Suprapubic skin (tissue), 4 donors: Measurements from ENCODE around the gene KIF16B. TPM values are rescaled to one million over a fixed set of nuclear protein-coding genes. Genes with fewer than 3 reads are reported as not detected.

ENCODE experiments used
- DNase-seq, 2 donors: peaks; one replicate each; pipeline ENCODE4 v3.0.0-alpha.2; 2019; ENCODE audit warnings: low spot score in 2 of 2
- H3K27ac ChIP-seq: fragments of 200-600 bp; sonication (generic); one replicate; pipeline ENCODE4 v1.5.1; 2019
- H3K27me3 ChIP-seq: fragments of 200-600 bp; sonication (generic); one replicate; pipeline ENCODE4 v1.5.1; 2019
- H3K36me3 ChIP-seq: fragments of 200-600 bp; sonication (generic); one replicate; pipeline ENCODE4 v1.5.1; 2019
- H3K4me1 ChIP-seq: fragments of 200-600 bp; sonication (generic); one replicate; pipeline ENCODE4 v1.5.1; 2019
- H3K4me3 ChIP-seq: fragments of 200-600 bp; sonication (generic); one replicate; pipeline ENCODE4 v1.5.1; 2019; ENCODE audit warnings: mild to moderate bottlenecking
- H3K9me3 ChIP-seq: fragments of 200-600 bp; sonication (generic); one replicate; pipeline ENCODE4 v1.5.1; 2019
- EP300 ChIP-seq: sonication (generic); formaldehyde crosslinking; IDR thresholded peaks from one replicate; pipeline ENCODE4 v1.6.1; 2017; ENCODE audit warnings: antibody characterized with exemption
- POLR2A ChIP-seq, 2 donors: fragments of 450-650 bp; IDR thresholded peaks; one replicate each; pipeline ENCODE4 v1.6.1; 2017; ENCODE audit warnings: antibody characterized with exemption in 2 of 2, mild to moderate bottlenecking in 2 of 2, moderate library complexity in 2 of 2
- POLR2AphosphoS5 ChIP-seq, 3 donors: sonication (generic); formaldehyde crosslinking; IDR thresholded peaks; one replicate each; pipeline ENCODE4 v1.6.1; 2017; ENCODE audit warnings: antibody characterized with exemption in 3 of 3
- WGBS: methylation state at CpG from one replicate; pipeline ENCODE4 v1.1.5; 2018; 5-methylcytosine and 5-hydroxymethylcytosine counted together
- total RNA-seq, 4 donors: library from RNA; depleted of rRNA; stranded (reverse); fragments of >200 nt; gene quantifications; one replicate each; pipeline ENCODE4 v1.1.0, GENCODE V29; 2016
- TF ChIP-seq, protein P1 (sequence below), 2 donors: fragments of 200-600 bp in 1 of 2; fragments of 450-650 bp in 1 of 2; sonication (generic) in 1 of 2; IDR thresholded peaks; one replicate each; pipeline ENCODE4 v1.5.1; 2016 to 2019; ENCODE audit warnings: antibody characterized with exemption in 2 of 2, mild to moderate bottlenecking in 1 of 2, moderate library complexity in 1 of 2

KIF16B gene
- total RNA-seq, 4 donors from 2014 or later = 23.7 to 64.0 (median 38.2) TPM

DNA sequence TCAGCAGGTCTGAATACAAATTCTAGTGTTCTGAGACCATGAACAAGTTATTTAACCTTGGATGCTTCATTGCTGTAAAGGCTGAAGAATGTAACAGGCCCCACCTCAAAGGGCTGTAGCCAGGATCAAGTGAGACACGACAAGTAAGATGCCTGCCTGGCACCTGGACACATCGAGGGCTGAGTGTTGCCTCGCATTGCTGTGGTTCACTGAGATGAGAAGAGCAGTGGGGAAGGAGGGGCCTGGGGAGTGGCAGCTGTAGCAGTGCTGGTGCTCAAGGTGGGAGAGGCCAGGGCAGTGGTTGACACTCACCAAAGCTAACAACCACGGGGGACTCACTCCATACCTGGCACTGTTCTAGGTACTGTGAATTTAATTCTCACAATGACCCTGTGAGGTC, 187.8 kb downstream of the KIF16B start:
- WGBS = 77% methylated on average over 4 of the region's 4 CpGs
- DNase-seq = no peak
- H3K27me3 ChIP-seq = no peaks in the 10 kb centered on the region

DNA sequence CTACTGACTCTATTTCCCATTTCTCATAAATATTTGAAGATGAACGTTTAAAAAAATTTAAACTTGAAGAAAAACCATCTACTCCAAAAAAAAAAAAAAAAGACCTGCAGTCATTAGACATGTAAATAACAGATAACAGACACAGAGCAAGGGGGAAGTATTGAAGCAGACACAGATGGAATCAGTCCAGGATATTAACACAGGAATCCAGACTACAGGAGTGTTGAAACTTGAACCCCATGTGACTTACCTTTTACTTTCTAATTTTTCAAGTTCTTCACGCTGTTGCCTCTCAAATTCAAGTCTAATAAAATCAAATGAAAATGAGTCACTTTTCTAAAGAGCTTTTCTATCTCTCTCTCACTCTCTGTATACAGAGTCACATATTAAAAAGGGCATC, 191.8 kb downstream of the KIF16B start:
- H3K36me3 ChIP-seq = peaks cover 40% of the 10 kb centered on the region
- TF ChIP-seq, protein P1, sequence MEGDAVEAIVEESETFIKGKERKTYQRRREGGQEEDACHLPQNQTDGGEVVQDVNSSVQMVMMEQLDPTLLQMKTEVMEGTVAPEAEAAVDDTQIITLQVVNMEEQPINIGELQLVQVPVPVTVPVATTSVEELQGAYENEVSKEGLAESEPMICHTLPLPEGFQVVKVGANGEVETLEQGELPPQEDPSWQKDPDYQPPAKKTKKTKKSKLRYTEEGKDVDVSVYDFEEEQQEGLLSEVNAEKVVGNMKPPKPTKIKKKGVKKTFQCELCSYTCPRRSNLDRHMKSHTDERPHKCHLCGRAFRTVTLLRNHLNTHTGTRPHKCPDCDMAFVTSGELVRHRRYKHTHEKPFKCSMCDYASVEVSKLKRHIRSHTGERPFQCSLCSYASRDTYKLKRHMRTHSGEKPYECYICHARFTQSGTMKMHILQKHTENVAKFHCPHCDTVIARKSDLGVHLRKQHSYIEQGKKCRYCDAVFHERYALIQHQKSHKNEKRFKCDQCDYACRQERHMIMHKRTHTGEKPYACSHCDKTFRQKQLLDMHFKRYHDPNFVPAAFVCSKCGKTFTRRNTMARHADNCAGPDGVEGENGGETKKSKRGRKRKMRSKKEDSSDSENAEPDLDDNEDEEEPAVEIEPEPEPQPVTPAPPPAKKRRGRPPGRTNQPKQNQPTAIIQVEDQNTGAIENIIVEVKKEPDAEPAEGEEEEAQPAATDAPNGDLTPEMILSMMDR (IDR thresholded peaks at IDR 0.05) = no peak
- TF ChIP-seq POLR2A (IDR thresholded peaks at IDR 0.05) = no peak
- no peak for TF ChIP-seq POLR2AphosphoS5 (IDR thresholded peaks at IDR 0.05)
- no peak for TF ChIP-seq EP300
- H3K4me3 ChIP-seq = no peak overlapping the region
- no peaks in the 10 kb centered on the region for H3K4me1 ChIP-seq
- no peaks in the 10 kb centered on the region for H3K27me3 ChIP-seq
- H3K9me3 ChIP-seq = no peaks in the 10 kb centered on the region
- DNase-seq = no peak
- 67% methylated on average over 2 of the region's 2 CpGs for WGBS
- no peak overlapping the region for H3K27ac ChIP-seq

More for the DNA sequence above, 187.8 kb downstream of the KIF16B start:
- Histone ChIP-seq H3K27ac (no peak overlapping the region), H3K4me3 (no peak overlapping the region), H3K36me3 (peaks cover 31% of the 10 kb centered on the region), H3K4me1 (no peaks in the 10 kb centered on the region), H3K9me3 (no peaks in the 10 kb centered on the region)
- TF ChIP-seq POLR2A (IDR thresholded peaks at IDR 0.05) (no peak), EP300 (no peak)

DNA sequence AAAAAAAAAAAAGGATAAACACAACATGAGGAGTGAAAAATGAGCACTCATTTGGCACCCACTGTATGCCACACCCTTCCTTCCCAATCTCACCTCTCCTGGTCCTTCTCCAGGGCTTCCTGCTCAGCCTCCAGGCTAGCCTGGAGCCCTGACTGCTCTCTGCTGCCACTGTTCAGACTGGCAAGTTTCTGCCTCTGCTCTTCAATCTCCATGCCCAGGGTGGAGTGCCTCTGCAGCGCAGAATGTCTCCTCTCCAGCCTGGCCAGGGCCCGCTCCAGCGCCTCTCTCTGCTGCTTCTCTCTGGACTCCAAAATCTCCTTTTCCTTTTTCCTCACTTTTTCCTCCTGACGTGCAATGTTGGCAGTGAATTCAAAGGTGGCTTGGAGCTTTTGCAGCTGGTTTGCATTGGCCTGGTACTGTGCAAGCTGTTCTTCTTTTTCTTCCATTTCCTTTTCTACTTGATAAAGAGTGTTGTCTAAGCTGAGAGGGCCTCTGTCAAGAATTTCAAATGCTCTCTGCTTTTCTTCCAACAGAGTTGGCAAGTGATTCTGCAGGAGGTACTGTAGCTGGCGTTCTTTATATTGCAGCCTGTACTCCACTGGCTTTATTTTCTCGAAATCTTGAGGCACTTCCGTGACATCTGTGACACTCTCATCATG, 194.4 kb downstream of the KIF16B start:
- DNase-seq = no peak
- H3K27me3 ChIP-seq = no peaks in the 10 kb centered on the region
- TF ChIP-seq, protein P1 (IDR thresholded peaks at IDR 0.05) = no peak
- TF ChIP-seq EP300 = no peak
- TF ChIP-seq POLR2A (IDR thresholded peaks at IDR 0.05) = no peak
- no peak for TF ChIP-seq POLR2AphosphoS5 (IDR thresholded peaks at IDR 0.05)
- WGBS = 73% methylated on average over 7 of the region's 7 CpGs
- no peaks in the 10 kb centered on the region for H3K4me1 ChIP-seq
- H3K27ac ChIP-seq = no peak overlapping the region
- no peak overlapping the region for H3K4me3 ChIP-seq
- no peaks in the 10 kb centered on the region for H3K9me3 ChIP-seq
- peaks cover 50% of the 10 kb centered on the region for H3K36me3 ChIP-seq

DNA sequence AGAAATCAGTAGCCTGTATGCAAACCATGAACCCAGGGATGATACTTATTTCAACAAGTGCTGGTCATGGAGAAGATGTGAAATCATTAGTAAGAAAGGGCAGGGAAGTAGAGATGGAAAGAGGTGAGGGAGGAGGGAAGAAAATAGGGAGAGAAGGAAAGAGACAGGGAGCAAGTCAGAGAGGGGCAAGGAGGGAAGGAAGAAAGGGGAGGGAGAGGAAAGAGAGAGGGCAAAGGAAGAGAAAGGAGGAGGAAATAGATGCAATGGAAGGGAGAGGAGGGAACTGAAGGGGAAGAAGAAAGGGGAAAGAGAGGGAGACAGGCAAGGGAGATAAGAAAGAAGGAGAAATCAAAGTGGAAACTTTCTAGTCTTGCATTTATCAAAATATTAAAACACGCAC, 195.1 kb downstream of the KIF16B start:
- no peak for DNase-seq
- Histone ChIP-seq H3K27ac (no peak overlapping the region), H3K4me3 (no peak overlapping the region), H3K4me1 (no peaks in the 10 kb centered on the region), H3K36me3 (peaks cover 52% of the 10 kb centered on the region), H3K9me3 (no peaks in the 10 kb centered on the region), H3K27me3 (no peaks in the 10 kb centered on the region)
- WGBS = 97% methylated on average over 1 of the region's 1 CpG
- TF ChIP-seq EP300 = no peak

DNA sequence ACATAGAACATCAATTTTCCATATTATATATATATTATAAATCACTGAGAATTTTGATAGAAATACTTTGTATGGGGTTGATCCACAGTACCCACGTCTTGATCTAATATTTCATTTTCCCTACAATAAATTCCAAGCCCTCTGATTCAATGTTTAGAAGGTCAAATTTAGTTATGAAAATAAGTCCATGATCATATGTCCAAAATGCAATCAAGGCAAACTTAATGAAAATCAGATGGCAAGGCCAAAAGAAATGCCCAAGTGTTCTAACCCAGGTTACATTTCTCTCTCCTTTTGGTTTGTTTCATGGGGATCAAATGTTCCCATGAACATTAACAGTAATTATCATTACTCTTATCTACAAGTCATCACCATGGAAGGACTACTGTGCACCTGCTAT, 203.8 kb downstream of the KIF16B start:
- Histone ChIP-seq H3K4me1 (peaks cover 6% of the 10 kb centered on the region), H3K9me3 (no peaks in the 10 kb centered on the region), H3K27ac (no peak overlapping the region), H3K36me3 (peaks cover 23% of the 10 kb centered on the region), H3K27me3 (no peaks in the 10 kb centered on the region), H3K4me3 (no peak overlapping the region)
- 93% methylated on average over 1 of the region's 1 CpG for WGBS
- no peak for TF ChIP-seq EP300
- TF ChIP-seq, protein P1 (IDR thresholded peaks at IDR 0.05) = no peak
- DNase-seq = no peak

DNA sequence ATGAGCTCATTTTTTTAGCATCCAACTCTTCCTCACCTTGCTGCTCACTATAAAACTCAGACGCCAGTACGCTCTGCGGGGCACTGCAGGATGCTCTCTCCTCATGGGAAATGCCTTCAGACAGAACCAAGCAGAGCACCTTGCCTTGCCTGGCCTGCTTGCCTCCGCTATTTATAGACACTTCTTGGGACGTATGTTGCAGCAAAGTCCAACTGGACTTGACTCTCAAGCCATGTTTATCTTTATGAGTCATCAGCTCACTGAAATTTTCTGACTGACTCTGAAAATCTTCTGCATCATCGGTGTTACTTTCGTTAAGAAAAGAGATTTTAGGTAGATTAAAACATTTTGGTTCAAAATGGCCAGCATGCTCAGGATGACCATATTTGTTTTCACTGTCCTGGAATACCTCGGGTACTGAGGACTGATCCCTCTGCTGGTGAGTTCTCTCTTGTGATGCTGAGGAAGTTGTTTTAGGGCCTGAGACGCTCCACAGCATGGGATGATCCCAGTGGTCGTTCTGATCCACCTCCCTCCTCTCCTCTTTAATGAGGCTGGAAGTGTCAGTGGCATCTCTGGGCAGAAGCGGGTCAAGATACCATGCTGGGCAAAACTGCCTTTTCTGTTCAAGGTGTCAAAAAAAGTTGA, 204.5 kb downstream of the KIF16B start:
- Histone ChIP-seq H3K4me3 (no peak overlapping the region), H3K9me3 (no peaks in the 10 kb centered on the region), H3K4me1 (peaks cover 6% of the 10 kb centered on the region), H3K36me3 (peaks cover 16% of the 10 kb centered on the region), H3K27ac (no peak overlapping the region), H3K27me3 (no peaks in the 10 kb centered on the region)
- TF ChIP-seq, protein P1 (IDR thresholded peaks at IDR 0.05) = no peak
- no peak for TF ChIP-seq POLR2AphosphoS5 (IDR thresholded peaks at IDR 0.05)
- TF ChIP-seq POLR2A (IDR thresholded peaks at IDR 0.05) = no peak
- no peak for TF ChIP-seq EP300
- no peak for DNase-seq
- 77% methylated on average over 11 of the region's 11 CpGs for WGBS
